Brain pericyte (primary cell): ENCODE measurements around the gene SKAP1.

ENCODE experiments used
- DNase-seq: peaks from one replicate; pipeline ENCODE4 v3.0.0-alpha.2; 2012; ENCODE audit warnings: low read depth, low spot score

Gene SKAP1

GRCh38 chr17:48110761-48111160, 319.3 kb downstream of the SKAP1 start:
- DNase-seq: no peak

DNA sequence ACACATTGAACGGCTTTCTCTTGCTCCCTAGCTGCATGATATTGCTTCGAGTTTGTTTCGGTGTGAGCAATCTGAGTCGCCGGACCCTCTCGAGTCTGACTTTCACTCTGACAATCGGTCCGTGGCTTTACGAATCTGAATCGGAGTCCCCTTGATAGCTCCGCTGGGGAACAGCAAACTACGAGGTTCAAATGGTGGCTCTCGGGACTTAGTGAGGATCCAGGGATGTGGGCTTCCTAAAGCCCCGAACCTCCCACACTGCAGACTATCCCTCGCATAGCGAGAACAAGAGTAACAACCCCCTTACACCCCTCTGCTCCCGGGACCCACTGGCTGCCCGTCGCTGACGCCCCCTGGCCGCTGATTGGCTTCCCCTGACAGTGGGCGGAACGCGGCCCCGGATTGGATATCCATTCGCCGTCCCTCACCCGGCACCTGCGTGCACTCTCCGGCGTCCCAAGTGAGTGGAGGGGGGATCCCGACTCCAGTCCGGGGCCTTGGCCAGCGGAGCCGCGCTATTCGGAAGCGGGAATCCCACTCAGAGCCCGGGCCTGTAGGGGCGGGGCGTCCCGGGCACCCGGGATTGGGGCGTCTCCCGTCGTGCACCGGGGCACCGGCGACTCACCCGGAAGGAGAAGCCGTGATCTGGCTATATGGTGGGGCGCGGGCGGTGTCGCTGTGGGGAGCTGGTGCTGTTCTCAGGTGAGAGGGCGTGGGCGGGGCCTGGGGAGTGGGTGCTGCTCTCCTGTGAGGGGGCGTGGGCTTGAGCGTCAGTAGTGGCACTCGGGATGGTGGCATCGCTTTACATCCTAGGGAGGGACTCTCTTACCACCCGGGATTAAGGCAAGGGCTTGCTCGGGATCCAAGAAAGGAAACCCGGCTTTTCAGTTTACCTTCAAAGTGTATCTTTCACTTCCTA, 322.6 kb downstream of the SKAP1 start, which contains the start of gene SNX11:
SNX11 (plus strand) TSS at position 630 of the 919 bp plus-strand sequence. CDS start 4,278 bp downstream, outside the sequence.
- peak; percentile 48 for DNase-seq

DNA sequence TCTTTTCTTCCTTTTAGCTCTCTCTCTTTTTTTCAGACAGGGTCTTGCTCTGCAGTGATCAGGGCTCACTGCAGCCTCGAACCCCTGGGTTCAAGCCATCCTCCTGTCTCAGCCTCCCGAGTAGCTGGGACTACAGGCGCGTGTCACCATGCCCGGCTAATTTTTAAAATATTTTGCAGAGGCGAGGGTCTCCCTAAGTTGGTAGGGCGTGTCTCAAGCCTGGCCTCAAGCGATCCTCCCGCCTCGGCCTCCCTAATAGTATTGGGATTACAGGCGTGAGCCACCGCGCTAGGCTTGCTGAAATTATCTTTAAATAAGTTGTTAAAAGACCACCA, 323.2 kb downstream of the SKAP1 start:
- DNase-seq: no peak

- no peak for DNase-seq
Observed at GRCh38 chr17:48104440-48104839, 325.6 kb downstream of the SKAP1 start.

GRCh38 chr17:48102798-48103715, 327.0 kb downstream of the SKAP1 start:
- no peak for DNase-seq

- DNase-seq: no peak
Observed at GRCh38 chr17:48102043-48102750, 327.8 kb downstream of the SKAP1 start.

GRCh38 chr17:48101012-48101720, 328.8 kb downstream of the SKAP1 start, which contains the start of gene CBX1:
Gene CBX1, minus strand, starts transcription at chr17:48101478. Its CDS starts 24,474 bp downstream, at chr17:48077004.
- peak; percentile 77 for DNase-seq

GRCh38 chr17:48100591-48101011, 329.4 kb downstream of the SKAP1 start:
- DNase-seq: no peak

- no peak for DNase-seq
Observed at GRCh38 chr17:48100160-48100559, 329.9 kb downstream of the SKAP1 start.

GRCh38 chr17:48095611-48096010, 334.4 kb downstream of the SKAP1 start:
- DNase-seq: no peak

- no peak for DNase-seq
Observed at GRCh38 chr17:48093341-48094045, 336.5 kb downstream of the SKAP1 start.

- no peak for DNase-seq
Observed at GRCh38 chr17:48084932-48085331, 345.1 kb downstream of the SKAP1 start.
